ES-I3 (cell line): Measurements from ENCODE around the gene MRPS25.

Experiments
- H3K36me3 ChIP-seq: 2 replicates; pipeline ENCODE4 v1.6.1; 2013; ENCODE audit warnings: mild to moderate bottlenecking, low read length, control low read depth, moderate library complexity; ENCODE audit not compliant: insufficient read depth
- H3K4me1 ChIP-seq: 2 replicates; pipeline ENCODE4 v1.6.1; 2013; ENCODE audit warnings: mild to moderate bottlenecking, control low read depth, low read length; ENCODE audit not compliant: insufficient read depth
- H3K9ac ChIP-seq: 2 replicates; pipeline ENCODE4 v1.6.1; 2013; ENCODE audit warnings: low read depth, mild to moderate bottlenecking, low read length, moderate library complexity
- H3K9me3 ChIP-seq: 2 replicates; pipeline ENCODE4 v1.6.1; 2013; ENCODE audit warnings: mild to moderate bottlenecking, low read length, moderate library complexity; ENCODE audit not compliant: control insufficient read depth, insufficient read depth

MRPS25 gene

DNA sequence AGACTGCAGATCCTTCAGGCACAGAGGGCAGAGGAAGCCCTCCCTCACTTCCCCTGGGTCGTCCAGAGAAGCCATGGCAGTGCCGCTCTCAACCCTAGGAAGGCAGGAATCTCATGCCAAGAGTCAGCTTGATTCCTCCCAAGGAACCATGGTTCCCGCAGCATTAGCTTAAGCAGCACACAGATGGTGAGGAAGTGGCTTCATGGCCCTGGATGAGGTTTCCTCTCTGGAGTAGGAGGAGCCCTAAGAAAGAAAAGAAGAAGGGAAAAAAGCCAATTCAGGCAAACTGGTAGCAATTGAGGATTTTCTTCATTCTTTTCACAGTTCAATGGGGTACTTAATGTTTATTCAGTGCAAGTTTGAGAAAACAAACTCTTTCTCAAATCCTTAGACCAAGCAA is 30.9 kb upstream of the MRPS25 start:
- H3K9ac ChIP-seq: no peak overlapping the region
- no peaks in the 10 kb centered on the region for H3K9me3 ChIP-seq
- 0 out of 2 replicates have a peak, but pooled peaks cover 4% of the 10 kb centered on the region for H3K36me3 ChIP-seq
- H3K4me1 ChIP-seq: peaks cover 6% of the 10 kb centered on the region; the same call in 1 of the 2 replicates

DNA sequence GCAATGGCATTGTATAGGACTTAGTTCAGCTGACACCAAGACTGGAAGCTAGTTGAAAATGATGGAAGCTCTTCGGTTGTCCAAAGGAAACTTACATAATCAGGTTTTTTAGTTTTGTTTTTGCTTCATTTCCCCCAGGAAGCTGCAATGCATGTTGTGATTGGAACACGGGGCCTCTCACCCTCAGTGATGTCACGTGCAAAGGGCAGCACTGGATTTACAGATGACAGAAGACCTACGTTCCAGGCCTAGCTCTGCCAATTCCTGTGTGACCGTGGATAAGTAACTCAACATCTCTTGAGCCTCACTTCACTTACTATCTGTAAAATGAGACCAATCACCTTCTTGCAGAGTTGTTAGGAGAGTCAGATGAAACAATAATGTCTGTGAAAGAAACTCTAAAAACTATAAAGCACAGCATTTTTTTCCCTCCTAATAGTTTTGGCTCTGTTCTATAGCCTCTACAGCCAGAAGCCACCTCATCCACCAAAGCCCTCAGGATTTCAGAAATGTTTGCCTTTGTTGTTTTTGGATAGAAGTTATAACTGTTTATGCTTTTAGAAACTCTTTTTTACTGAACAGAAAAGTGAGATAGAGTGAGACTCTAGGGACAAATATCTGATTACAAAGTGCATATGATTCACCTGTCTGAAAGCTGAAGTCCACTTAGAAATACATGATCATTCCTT is 29.2 kb upstream of the MRPS25 start:
- Histone ChIP-seq H3K4me1 (peaks cover 6% of the 10 kb centered on the region; the same call in 1 of the 2 replicates), H3K9ac (no peak overlapping the region)

DNA sequence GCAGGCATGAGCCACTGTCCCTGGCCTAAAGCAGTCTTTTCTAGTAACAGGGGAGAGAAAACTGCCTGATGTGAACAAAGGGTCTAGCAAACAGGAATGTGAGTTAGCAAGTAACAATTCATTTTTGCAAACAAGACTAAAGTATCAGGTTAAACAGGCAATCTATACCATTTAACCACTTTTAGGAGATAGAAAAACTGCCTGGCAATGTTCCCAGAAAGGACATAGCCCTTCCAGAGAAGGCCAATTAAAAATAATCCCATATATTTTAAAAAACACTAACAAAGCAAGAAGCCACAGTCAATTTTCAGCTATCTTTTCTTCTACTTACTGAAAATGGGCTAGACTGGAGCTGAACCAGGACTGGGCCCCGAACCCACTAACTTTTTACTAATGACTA is 27.6 kb upstream of the MRPS25 start:
- Histone ChIP-seq H3K9me3 (no peaks in the 10 kb centered on the region), H3K9ac (no peak overlapping the region), H3K36me3 (0 out of 2 replicates have a peak, but pooled peaks cover 9% of the 10 kb centered on the region), H3K4me1 (peaks cover 2% of the 10 kb centered on the region; the same call in 1 of the 2 replicates)

More for the DNA sequence above, 29.2 kb upstream of the MRPS25 start:
- Histone ChIP-seq H3K9me3 (no peaks in the 10 kb centered on the region), H3K36me3 (0 out of 2 replicates have a peak, but pooled peaks cover 9% of the 10 kb centered on the region)

DNA sequence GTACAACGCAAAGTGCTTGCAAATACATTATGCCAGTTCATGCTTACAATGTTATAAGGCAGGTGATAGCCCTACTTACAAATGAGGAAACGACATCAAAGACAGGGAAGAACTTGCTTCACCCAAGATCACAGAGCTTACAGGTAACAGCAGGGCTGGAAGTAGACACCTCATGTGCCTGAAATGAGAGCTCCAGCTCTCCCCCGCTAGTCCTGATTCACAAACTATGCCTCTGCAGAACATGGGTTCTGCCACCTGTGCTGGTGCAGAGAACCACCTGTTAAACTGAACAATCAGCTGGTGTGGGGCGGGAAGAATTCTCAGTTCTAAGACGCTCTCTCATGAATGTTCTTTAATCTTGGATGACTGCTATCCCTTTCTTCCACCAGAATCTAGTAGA is 26.5 kb upstream of the MRPS25 start:
- 0 out of 2 replicates have a peak, but pooled peaks cover 9% of the 10 kb centered on the region for H3K36me3 ChIP-seq
- no peak overlapping the region for H3K9ac ChIP-seq
- H3K4me1 ChIP-seq: no peaks in the 10 kb centered on the region

DNA sequence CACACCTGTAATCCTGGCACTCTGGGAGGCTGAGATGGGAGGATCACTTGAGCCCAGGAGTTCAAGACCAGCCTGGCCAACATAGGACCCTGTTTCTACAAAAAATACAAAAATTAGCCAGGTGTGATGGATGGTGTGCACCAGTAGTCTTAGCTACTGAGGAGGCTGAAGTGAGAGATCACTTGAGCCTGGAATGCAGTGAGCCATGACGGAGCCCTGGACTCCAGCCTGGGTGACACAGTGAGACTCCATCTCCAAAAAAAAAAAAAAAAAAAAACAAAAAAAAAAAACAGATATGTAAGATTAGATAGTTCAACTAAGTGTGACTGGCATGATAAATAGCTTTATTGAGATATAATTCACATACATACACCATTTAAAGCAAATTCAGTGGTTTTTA is 24.1 kb upstream of the MRPS25 start:
- Histone ChIP-seq H3K9me3 (no peaks in the 10 kb centered on the region), H3K4me1 (no peaks in the 10 kb centered on the region), H3K9ac (no peak overlapping the region), H3K36me3 (peaks cover 16% of the 10 kb centered on the region; the same call in 1 of the 2 replicates)

More for the DNA sequence above, 26.5 kb upstream of the MRPS25 start:
- H3K9me3 ChIP-seq: no peaks in the 10 kb centered on the region

DNA sequence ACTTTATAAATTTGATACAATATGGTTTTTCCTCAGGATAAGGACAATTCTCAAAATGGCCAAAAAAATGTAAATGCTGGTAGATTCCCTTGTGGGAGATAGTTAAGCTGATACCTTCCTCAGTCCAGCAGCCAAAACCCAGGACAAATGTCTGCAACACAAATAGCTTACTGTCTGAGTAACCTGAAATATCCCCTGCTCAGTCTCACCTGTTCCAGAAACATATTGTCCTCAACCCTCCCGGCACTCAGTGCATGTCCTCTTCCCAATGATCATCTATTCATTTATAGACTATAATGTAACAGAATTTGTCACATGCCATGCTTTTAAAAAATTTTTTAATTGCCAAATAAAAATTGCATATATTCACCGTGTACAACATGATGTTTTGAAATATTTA is 21.6 kb upstream of the MRPS25 start:
- H3K9me3 ChIP-seq: no peaks in the 10 kb centered on the region
- peaks cover 16% of the 10 kb centered on the region; the same call in 1 of the 2 replicates for H3K36me3 ChIP-seq
- no peak overlapping the region for H3K9ac ChIP-seq
- H3K4me1 ChIP-seq: no peaks in the 10 kb centered on the region

DNA sequence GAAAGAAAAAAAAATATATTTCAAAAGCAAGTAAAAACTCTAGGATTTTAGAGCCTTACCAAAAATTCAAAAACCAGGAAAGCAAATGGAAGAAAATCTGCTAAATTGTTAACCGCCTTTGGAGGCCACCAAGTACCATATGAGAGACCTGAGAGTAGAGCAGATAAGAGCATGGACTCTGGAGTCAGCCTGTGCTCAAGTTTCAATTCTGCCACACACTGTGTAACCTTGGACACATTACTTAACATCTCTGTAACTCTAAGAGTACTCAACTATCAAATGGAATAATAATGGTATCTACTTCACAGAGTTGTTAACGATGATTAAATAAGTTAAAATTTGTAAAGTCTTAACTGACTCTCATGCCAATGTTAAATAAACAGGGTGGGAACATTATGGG is 21.1 kb upstream of the MRPS25 start:
- Histone ChIP-seq H3K9me3 (no peaks in the 10 kb centered on the region), H3K36me3 (peaks cover 16% of the 10 kb centered on the region; the same call in 1 of the 2 replicates), H3K4me1 (no peaks in the 10 kb centered on the region), H3K9ac (no peak overlapping the region)

DNA sequence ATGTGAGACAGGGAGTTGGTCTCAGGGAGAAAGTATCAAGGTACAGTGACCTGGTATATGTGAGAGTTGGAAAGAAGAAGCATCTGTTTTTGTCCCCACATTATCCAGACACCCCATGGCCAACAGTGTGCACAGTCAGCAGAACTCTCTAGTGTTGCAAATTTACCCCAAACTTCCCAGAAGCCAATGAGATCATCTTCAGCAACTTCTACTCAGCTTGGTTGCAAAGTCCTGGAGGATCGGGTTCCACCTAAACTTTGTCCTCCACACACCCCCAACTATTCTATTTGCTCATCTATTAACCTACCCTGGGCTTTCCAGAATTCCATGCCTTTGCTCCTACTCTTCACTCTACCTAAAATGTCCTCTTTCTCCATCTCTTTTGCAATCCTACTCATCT is 18.1 kb upstream of the MRPS25 start:
- H3K36me3 ChIP-seq: peaks cover 16% of the 10 kb centered on the region
- H3K4me1 ChIP-seq: no peaks in the 10 kb centered on the region
- no peak overlapping the region for H3K9ac ChIP-seq
- H3K9me3 ChIP-seq: no peaks in the 10 kb centered on the region

DNA sequence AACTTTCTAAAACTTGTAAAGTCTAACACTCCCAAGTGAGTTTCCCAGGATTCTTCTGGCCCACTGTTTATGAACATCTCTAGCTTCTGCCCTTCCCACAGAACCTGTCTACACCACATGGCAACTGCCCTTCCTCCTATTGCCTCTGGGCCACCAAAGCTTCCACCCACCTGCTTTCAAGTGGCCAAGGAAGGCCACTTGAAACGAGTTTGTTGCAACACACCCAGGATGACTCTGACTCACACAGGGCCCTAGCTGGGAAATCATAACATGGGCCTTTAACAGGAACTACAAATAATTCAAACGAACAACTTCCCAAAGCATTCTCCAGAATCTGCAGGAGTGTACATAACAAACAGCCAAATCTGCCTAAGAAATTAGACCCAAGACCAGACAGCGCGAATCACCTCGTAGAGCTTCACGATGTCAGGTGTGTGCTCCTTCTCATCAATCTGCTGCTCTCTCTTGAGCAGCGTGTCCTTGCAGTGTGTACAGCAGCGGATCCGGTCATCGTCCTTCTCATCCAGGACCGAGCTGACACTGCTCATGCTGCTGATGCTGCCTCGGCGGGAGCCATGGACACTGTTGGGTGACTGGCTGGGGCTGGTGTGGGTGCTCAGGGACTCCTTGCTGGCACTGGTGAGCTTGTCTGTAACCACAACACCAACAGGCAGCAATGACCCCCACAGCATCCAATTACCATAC is 17.0 kb upstream of the MRPS25 start:
- no peak overlapping the region for H3K9ac ChIP-seq
- H3K9me3 ChIP-seq: no peaks in the 10 kb centered on the region
- no peaks in the 10 kb centered on the region for H3K4me1 ChIP-seq
- peaks cover 20% of the 10 kb centered on the region for H3K36me3 ChIP-seq

DNA sequence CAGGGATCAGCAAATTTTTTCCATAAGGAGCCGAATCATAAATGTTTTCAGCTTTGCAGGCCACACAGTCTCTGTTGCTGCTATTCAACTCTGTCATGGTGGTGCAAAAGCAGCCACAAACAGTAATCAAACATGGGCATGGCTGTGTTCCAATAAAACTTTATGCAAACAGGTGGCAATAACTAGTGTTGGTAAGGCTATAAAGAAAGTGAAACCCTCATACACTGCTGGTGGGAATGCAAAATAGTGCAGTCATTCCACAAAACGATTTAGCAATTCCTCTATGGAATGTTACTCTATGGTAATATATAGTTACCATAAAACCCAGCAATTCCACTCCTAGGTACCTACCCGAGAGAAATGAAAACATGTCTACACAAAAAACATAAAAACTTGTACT is 14.0 kb upstream of the MRPS25 start:
- H3K4me1 ChIP-seq: no peaks in the 10 kb centered on the region
- H3K9ac ChIP-seq: no peak overlapping the region
- no peaks in the 10 kb centered on the region for H3K9me3 ChIP-seq
- H3K36me3 ChIP-seq: peaks cover 14% of the 10 kb centered on the region

DNA sequence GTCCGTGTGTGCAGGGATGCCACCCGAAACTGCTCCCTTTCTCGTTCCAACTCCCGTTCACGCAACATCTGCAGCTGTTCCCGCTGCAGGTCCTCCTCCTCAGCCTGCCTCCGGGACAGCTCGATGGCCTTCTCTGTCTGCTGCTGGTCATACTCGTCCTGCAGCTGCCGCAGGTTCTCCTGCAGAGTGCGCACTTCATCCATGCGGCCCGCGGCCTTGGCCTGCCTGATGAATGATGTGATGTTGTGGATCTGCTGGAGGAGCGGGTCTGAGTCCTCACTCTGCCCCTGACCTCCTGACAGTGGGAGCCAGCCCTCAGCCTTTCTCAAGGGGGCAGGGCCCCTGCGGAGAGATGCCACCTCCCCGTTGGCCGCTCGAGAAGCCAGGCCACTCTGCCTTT is 9.4 kb upstream of the MRPS25 start:
- H3K9me3 ChIP-seq: no peaks in the 10 kb centered on the region
- H3K9ac ChIP-seq: no peak overlapping the region
- peaks cover 14% of the 10 kb centered on the region for H3K36me3 ChIP-seq
- no peaks in the 10 kb centered on the region for H3K4me1 ChIP-seq

DNA sequence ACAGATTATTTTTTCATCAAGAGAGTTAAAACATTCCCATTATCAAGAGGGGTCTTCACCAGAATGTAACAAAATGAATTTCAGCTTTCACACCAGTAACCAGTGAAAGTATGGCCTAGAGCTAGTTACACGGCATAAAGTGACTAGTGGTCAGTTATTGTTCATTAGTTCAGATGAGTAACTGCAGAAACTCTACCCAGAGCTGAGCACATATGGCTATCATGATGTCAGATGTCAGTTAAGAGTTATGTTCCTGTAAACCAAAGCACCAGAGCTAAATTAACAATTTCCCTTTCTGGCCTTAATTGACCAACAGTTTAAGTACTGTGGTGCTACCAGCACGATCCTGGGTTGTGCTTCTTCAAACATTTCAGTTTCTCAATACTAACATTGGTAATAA is 6.6 kb upstream of the MRPS25 start:
- Histone ChIP-seq H3K4me1 (no peaks in the 10 kb centered on the region), H3K9ac (no peak overlapping the region), H3K36me3 (peaks cover 8% of the 10 kb centered on the region)

DNA sequence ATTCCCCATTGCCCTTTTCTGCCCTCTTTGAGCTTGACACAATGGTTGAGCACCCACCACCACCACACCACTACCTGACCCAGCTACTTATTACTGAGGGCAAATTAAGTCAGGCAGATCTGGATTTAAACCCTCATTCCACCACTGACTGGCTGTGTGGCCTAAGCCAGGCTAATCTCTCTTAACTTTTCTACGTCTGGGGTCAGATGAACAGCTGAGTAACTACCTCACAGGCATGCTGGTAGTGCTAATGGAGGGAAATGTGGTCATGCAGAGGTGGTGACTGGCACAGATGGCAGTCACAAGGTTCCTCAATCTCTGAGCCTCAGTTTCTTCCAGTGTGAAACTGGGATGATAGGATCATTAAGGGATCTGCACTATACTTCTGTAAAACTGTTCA is 4.3 kb upstream of the MRPS25 start:
- Histone ChIP-seq H3K4me1 (no peaks in the 10 kb centered on the region), H3K9me3 (no peaks in the 10 kb centered on the region), H3K36me3 (peaks cover 6% of the 10 kb centered on the region), H3K9ac (no peak overlapping the region)

More for the DNA sequence above, 6.6 kb upstream of the MRPS25 start:
- H3K9me3 ChIP-seq: no peaks in the 10 kb centered on the region

DNA sequence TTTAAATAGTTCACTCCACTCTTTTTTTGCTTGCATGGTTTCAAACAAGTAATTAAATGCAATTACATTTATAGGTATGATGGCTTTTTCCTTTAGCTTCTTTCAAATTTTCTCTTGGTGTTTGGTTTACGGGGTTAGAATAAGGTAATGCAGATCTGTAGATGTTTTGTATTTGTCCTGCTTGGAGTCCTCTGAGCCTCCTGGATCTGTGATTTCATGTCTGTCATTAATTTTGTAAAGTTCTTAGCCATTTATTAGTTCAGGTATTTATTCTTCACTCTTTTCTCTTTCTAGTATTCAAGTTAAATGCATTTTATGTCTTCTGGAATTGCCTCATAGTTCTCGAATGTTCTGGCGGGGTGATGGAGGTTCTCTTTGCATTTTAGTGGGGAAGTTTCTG is 1.4 kb upstream of the MRPS25 start:
- Histone ChIP-seq H3K4me1 (no peaks in the 10 kb centered on the region), H3K36me3 (no peaks in the 10 kb centered on the region), H3K9ac (no peak overlapping the region), H3K9me3 (no peaks in the 10 kb centered on the region)

DNA sequence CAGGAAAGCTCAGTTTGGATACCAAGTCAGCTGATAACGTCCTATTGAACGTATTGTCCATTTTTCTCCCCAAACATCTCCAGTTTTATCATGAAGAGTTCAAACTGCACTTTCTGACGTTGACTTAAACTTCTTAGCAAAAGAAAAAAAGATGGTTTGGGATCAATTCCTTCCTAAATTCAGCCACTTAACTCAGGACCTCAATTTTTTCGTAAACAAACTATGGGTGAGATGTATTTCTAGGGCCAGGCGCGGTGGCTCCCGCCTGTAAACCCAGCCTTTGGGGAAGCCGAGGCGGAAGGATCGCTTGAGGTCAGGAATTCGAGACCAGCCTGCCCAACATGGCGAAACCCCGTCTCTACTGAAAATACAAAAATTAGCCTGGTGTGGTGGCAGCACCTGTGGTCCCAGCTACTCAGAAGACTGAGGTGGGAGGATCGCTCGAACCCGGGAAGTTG is 464 bp upstream of the MRPS25 start:
- peak overlapping the region; percentile 88; the same call in 1 of the 2 replicates for H3K9ac ChIP-seq
- H3K4me1 ChIP-seq: no peaks in the 10 kb centered on the region
- H3K36me3 ChIP-seq: no peaks in the 10 kb centered on the region
- H3K9me3 ChIP-seq: no peaks in the 10 kb centered on the region
